NT2/D1 (cell line): ENCODE results near the gene TBX1.

Experiments
- DNase-seq: peaks from one replicate; pipeline ENCODE4 v3.0.0-alpha.2; 2011; ENCODE audit warnings: low read depth, low spot score
- H3K27me3 ChIP-seq: 2 replicates; pipeline ENCODE4 v1.6.0; 2011; ENCODE audit warnings: mild to moderate bottlenecking; ENCODE audit not compliant: insufficient read length, insufficient read depth
- H3K36me3 ChIP-seq: 2 replicates; pipeline ENCODE4 v1.6.1; 2011; ENCODE audit warnings: mild to moderate bottlenecking, low read length, mixed read lengths; ENCODE audit not compliant: insufficient read depth, insufficient read length
- H3K4me1 ChIP-seq: 2 replicates; pipeline ENCODE4 v1.5.1; 2011; ENCODE audit not compliant: insufficient read depth, insufficient read length
- H3K4me3 ChIP-seq: 2 replicates; pipeline ENCODE4 v1.5.1; 2011; ENCODE audit warnings: low read depth; ENCODE audit not compliant: insufficient read length
- H3K9ac ChIP-seq: 2 replicates; pipeline ENCODE4 v1.6.0; 2011; ENCODE audit warnings: low read depth; ENCODE audit not compliant: insufficient read length
- H3K9me3 ChIP-seq: 2 replicates; pipeline ENCODE4 v1.5.1; 2011; ENCODE audit warnings: mild to moderate bottlenecking, low read length; ENCODE audit not compliant: insufficient read depth
- SUZ12 ChIP-seq: IDR thresholded peaks from 2 replicates; pipeline ENCODE4 v1.6.1; 2011; ENCODE audit not compliant: insufficient read length, insufficient read depth; ENCODE audit errors: extremely low read depth
- YY1 ChIP-seq: IDR thresholded peaks from 2 replicates; pipeline ENCODE4 v1.6.1; 2011; ENCODE audit not compliant: insufficient read length, insufficient read depth
- ZNF274 ChIP-seq: IDR thresholded peaks from 2 replicates; pipeline ENCODE4 v1.6.1; 2011; ENCODE audit warnings: mild to moderate bottlenecking, low read depth, low read length

The TBX1 gene

GRCh38 chr22:19753090-19753842 lies 7.3 kb upstream of the TBX1 start:
- H3K4me3 ChIP-seq = no peak overlapping the region
- no peaks in the 10 kb centered on the region for H3K36me3 ChIP-seq
- TF ChIP-seq YY1 = no peak
- no peak for TF ChIP-seq ZNF274
- no peak for TF ChIP-seq SUZ12
- H3K9ac ChIP-seq = no peak overlapping the region
- DNase-seq = no peak
- H3K4me1 ChIP-seq = peaks cover 26% of the 10 kb centered on the region
- no peaks in the 10 kb centered on the region for H3K9me3 ChIP-seq
- H3K27me3 ChIP-seq = peaks cover 54% of the 10 kb centered on the region

- Histone ChIP-seq H3K36me3 (no peaks in the 10 kb centered on the region), H3K9me3 (no peaks in the 10 kb centered on the region), H3K27me3 (peaks cover 62% of the 10 kb centered on the region), H3K9ac (no peak overlapping the region), H3K4me3 (no peak overlapping the region), H3K4me1 (peaks cover 25% of the 10 kb centered on the region)
- DNase-seq = no peak
- TF ChIP-seq YY1 (no peak), SUZ12 (no peak), ZNF274 (no peak)
Observed at GRCh38 chr22:19753996-19754700, 6.4 kb upstream of the TBX1 start.

- no peaks in the 10 kb centered on the region for H3K9me3 ChIP-seq
- no peak for TF ChIP-seq SUZ12
- no peak for TF ChIP-seq ZNF274
- TF ChIP-seq YY1 = no peak
- H3K36me3 ChIP-seq = no peaks in the 10 kb centered on the region
- H3K4me3 ChIP-seq = no peak overlapping the region
- peak overlapping the region; percentile 21 for H3K9ac ChIP-seq
- peaks cover 68% of the 10 kb centered on the region for H3K27me3 ChIP-seq
- peaks cover 28% of the 10 kb centered on the region for H3K4me1 ChIP-seq
- DNase-seq = no peak
Observed at GRCh38 chr22:19754701-19755144, 5.9 kb upstream of the TBX1 start.

GRCh38 chr22:19755145-19755710 lies 5.3 kb upstream of the TBX1 start:
- no peaks in the 10 kb centered on the region for H3K9me3 ChIP-seq
- no peak for DNase-seq
- TF ChIP-seq SUZ12 (no peak), YY1 (no peak), ZNF274 (no peak)
- peaks cover 73% of the 10 kb centered on the region for H3K27me3 ChIP-seq
- peak overlapping the region; percentile 24 for H3K4me3 ChIP-seq
- H3K36me3 ChIP-seq = no peaks in the 10 kb centered on the region
- H3K4me1 ChIP-seq = peaks cover 24% of the 10 kb centered on the region
- peak overlapping the region; percentile 50 for H3K9ac ChIP-seq

GRCh38 chr22:19755722-19756287 lies 4.8 kb upstream of the TBX1 start:
- no peaks in the 10 kb centered on the region for H3K36me3 ChIP-seq
- peaks cover 74% of the 10 kb centered on the region for H3K27me3 ChIP-seq
- no peaks in the 10 kb centered on the region for H3K9me3 ChIP-seq
- no peak for DNase-seq
- peaks cover 24% of the 10 kb centered on the region for H3K4me1 ChIP-seq
- H3K4me3 ChIP-seq = peak overlapping the region; percentile 24
- TF ChIP-seq SUZ12 (peak; percentile 80), ZNF274 (no peak), YY1 (no peak)
- H3K9ac ChIP-seq = peak overlapping the region; percentile 50

- Histone ChIP-seq H3K27me3 (peaks cover 80% of the 10 kb centered on the region), H3K4me1 (peaks cover 22% of the 10 kb centered on the region), H3K9ac (peak overlapping the region; percentile 16), H3K4me3 (peak overlapping the region; percentile 21), H3K9me3 (no peaks in the 10 kb centered on the region), H3K36me3 (no peaks in the 10 kb centered on the region)
- TF ChIP-seq SUZ12 (peak; percentile 48), YY1 (no peak), ZNF274 (no peak)
- DNase-seq = no peak
Observed at GRCh38 chr22:19756288-19757128, 4.1 kb upstream of the TBX1 start.
